ENCODE measurements around the gene MYBL2. TPM values are rescaled to one million over a fixed set of nuclear protein-coding genes. Genes with fewer than 3 reads are reported as not detected.

MYBL2 gene
- total RNA-seq, 1 donor from 2014 or later = 19.0 TPM

GRCh38 chr20:43749734-43750294 lies 82.9 kb downstream of the MYBL2 start:
- Mint-ChIP-seq H3K27ac (ENCODE audit: unreplicated experiment) (no peak overlapping the region), H3K27me3 (ENCODE audit: unreplicated experiment) (no peaks in the 10 kb centered on the region), H3K9me3 (ENCODE audit: unreplicated experiment) (peaks cover 5% of the 10 kb centered on the region), H3K36me3 (ENCODE audit: unreplicated experiment) (peaks cover 6% of the 10 kb centered on the region), H3K4me3 (ENCODE audit: unreplicated experiment) (no peak overlapping the region), H3K4me1 (ENCODE audit: low read depth, unreplicated experiment) (peaks cover 1% of the 10 kb centered on the region)
- TF ChIP-seq, protein P1, sequence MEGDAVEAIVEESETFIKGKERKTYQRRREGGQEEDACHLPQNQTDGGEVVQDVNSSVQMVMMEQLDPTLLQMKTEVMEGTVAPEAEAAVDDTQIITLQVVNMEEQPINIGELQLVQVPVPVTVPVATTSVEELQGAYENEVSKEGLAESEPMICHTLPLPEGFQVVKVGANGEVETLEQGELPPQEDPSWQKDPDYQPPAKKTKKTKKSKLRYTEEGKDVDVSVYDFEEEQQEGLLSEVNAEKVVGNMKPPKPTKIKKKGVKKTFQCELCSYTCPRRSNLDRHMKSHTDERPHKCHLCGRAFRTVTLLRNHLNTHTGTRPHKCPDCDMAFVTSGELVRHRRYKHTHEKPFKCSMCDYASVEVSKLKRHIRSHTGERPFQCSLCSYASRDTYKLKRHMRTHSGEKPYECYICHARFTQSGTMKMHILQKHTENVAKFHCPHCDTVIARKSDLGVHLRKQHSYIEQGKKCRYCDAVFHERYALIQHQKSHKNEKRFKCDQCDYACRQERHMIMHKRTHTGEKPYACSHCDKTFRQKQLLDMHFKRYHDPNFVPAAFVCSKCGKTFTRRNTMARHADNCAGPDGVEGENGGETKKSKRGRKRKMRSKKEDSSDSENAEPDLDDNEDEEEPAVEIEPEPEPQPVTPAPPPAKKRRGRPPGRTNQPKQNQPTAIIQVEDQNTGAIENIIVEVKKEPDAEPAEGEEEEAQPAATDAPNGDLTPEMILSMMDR (IDR thresholded peaks at IDR 0.05; ENCODE audit: partially characterized antibody, unreplicated experiment) = peak; percentile 100
- DNase-seq = peak; percentile 93

- Mint-ChIP-seq H3K4me1 (ENCODE audit: low read depth, unreplicated experiment) (peaks cover 1% of the 10 kb centered on the region), H3K36me3 (ENCODE audit: unreplicated experiment) (peaks cover 6% of the 10 kb centered on the region), H3K4me3 (ENCODE audit: unreplicated experiment) (no peak overlapping the region), H3K9me3 (ENCODE audit: unreplicated experiment) (peaks cover 5% of the 10 kb centered on the region), H3K27ac (ENCODE audit: unreplicated experiment) (no peak overlapping the region), H3K27me3 (ENCODE audit: unreplicated experiment) (no peaks in the 10 kb centered on the region)
- no peak for DNase-seq
- TF ChIP-seq, protein P1 (IDR thresholded peaks at IDR 0.05; ENCODE audit: partially characterized antibody, unreplicated experiment) = no peak
Observed at GRCh38 chr20:43750774-43751166, 83.9 kb downstream of the MYBL2 start.

DNA sequence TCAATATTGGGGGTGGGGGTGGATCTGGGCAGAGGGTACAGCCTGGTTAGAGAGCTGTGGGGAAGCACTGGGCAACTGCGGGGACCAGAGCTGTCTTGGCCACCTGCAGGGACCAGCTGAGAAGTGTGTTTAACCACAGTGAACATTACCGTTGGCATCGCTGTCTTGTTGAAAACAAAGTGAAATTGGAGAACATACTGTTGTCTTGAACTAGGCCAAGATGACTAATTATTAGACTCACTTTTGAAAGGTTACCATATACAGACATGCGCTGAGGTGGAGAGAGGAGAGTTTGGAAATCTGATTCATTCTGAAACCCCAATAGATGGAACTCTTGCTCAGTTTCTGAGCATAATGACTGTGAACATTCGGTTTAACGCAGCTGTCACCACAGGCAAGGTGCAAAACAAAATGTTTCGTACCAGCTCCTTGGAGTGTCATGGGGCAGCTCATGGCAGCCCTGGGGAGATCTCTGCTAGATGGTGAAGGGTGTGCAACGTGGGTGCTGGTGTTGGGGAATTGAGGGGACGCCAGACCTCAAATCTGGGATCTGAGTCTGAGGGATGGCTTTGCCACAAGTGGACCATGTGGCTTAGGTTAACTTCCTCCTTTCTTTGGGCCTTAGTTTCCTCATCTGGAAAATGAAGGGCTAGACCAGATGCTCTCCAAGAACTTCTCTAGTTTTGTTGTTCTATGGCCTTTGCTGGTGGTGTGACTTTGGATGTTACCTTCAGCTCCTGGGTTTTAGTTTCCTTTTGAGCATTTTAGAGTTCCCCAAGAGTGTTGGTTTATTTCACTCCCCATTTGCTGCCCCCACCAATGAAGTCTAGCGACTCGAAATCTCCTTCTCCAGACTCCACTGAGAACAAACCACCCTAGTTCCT lies 84.5 kb downstream of the MYBL2 start:
- Mint-ChIP-seq H3K27me3 (ENCODE audit: unreplicated experiment) (no peaks in the 10 kb centered on the region), H3K9me3 (ENCODE audit: unreplicated experiment) (peaks cover 5% of the 10 kb centered on the region), H3K4me3 (ENCODE audit: unreplicated experiment) (no peak overlapping the region), H3K27ac (ENCODE audit: unreplicated experiment) (no peak overlapping the region), H3K36me3 (ENCODE audit: unreplicated experiment) (peaks cover 6% of the 10 kb centered on the region), H3K4me1 (ENCODE audit: low read depth, unreplicated experiment) (no peaks in the 10 kb centered on the region)
- TF ChIP-seq, protein P1 (IDR thresholded peaks at IDR 0.05; ENCODE audit: partially characterized antibody, unreplicated experiment) = no peak
- DNase-seq = no peak

DNA sequence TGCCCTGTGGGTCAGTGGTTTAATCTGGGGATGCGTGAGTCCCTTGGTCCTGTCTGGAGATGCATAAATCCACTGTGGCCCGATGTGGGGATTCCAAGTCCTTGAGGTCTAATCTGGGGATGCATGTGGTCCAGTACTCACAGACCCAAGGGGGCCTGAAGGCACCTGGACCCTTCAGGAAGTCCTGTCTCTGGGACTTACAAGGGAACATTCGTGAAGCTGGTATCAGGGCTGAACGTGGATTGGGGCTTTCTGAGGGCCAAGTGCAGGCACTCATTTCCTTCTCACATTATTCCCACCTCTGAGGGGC lies 85.1 kb downstream of the MYBL2 start:
- no peak for DNase-seq
- Mint-ChIP-seq H3K36me3 (ENCODE audit: unreplicated experiment) (peaks cover 6% of the 10 kb centered on the region), H3K27ac (ENCODE audit: unreplicated experiment) (no peak overlapping the region), H3K4me3 (ENCODE audit: unreplicated experiment) (no peak overlapping the region), H3K4me1 (ENCODE audit: low read depth, unreplicated experiment) (no peaks in the 10 kb centered on the region), H3K9me3 (ENCODE audit: unreplicated experiment) (peaks cover 5% of the 10 kb centered on the region), H3K27me3 (ENCODE audit: unreplicated experiment) (no peaks in the 10 kb centered on the region)
- TF ChIP-seq, protein P1 (IDR thresholded peaks at IDR 0.05; ENCODE audit: partially characterized antibody, unreplicated experiment) = no peak
